Measurements from ENCODE around the gene HTR1D.
A peak's percentile ranks its signal among the peaks of the same experiment; 100 is the strongest.

Gene HTR1D

DNA sequence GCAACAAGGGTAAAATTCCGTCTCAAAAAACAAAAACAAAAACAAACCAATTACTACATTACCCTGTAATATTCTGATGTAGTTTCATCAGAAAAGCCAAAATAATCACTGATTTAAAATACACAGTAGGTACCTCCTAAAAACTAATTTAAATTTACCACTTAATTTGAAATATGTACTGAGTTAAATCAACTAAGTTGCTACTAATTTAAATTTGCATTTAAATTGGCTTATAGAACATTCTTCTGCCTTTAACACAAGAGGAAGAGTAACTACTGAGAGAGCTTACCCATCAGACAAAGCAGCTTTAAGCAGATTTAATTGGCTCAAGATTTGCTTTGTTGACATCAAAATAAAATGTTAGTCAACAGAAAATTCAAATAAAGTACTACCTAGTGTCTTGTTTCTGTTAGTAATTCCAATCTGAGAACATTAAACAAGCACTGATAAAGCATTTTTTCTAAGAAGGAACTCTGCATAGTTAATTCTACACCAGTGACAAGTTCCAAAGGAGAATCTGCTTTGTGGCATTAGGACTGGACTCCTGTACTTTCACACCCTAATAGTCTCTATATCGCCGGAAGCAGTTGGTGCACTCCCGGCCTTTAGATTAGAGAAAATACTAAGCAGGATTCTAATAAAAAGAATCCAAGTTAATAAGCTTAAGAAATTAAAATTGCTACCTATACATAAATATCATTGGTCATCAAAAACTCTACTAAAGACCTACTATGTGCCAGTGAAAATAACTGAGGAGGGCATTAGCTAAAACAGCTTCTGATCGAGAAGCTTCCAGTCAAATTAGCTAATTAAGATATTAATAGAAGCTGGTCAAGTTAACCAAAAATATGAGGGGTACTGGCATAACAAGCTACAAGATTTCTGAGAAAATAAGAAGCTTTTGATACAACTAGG, 57.1 kb downstream of the HTR1D start:
- H3K27me3 Mint-ChIP-seq = no peaks in the 10 kb centered on the region
- H3K9me3 Mint-ChIP-seq = no peaks in the 10 kb centered on the region
- peaks cover 3% of the 10 kb centered on the region for H3K4me1 Mint-ChIP-seq (ENCODE audit: low read depth)
- H3K36me3 Mint-ChIP-seq (ENCODE audit: low read depth) = peaks cover 4% of the 10 kb centered on the region
- no peak overlapping the region for H3K27ac Mint-ChIP-seq
- H3K4me3 Mint-ChIP-seq = no peak overlapping the region

GRCh38 chr1:23156940-23157339, 60.4 kb downstream of the HTR1D start:
- no peaks in the 10 kb centered on the region for H3K9me3 Mint-ChIP-seq
- H3K4me3 Mint-ChIP-seq = no peak overlapping the region
- H3K27me3 Mint-ChIP-seq = no peaks in the 10 kb centered on the region
- peaks cover 8% of the 10 kb centered on the region for H3K36me3 Mint-ChIP-seq (ENCODE audit: low read depth)
- no peaks in the 10 kb centered on the region for H3K4me1 Mint-ChIP-seq (ENCODE audit: low read depth)
- no peak overlapping the region for H3K27ac Mint-ChIP-seq

DNA sequence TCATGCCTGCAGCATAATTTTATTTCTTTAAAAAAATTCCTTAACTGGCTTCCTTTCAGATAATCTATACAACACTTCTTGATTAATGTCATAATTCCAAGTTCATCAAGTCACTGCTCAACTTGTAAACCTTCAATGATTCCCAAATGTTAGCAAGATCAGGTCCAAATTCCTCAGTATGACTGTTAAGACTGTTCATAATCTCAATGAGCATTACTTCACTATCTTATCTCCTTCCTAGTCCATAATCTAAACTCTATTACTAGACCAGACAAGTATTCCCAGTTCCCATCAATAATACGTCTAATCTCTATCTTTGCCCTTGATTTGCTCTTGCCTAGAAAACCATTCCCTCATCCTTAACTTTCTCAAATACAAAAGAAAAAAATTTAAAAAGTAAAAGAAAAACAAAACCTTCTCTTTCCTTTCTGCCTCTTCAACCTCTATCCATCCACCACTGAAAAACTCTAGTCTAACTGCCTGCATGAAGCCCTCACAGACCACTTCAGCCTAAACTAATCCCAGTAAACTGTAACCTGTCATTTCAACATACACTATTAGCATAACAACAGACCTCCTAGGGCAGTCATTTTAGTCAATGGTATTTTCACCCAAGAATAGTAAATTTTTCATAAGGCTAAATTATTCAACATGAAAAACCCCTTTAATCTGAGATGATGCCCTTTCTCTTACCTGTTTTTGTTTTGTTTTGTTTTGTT, 64.2 kb downstream of the HTR1D start:
- H3K27ac Mint-ChIP-seq = no peak overlapping the region
- H3K36me3 Mint-ChIP-seq (ENCODE audit: low read depth) = peaks cover 8% of the 10 kb centered on the region
- no peaks in the 10 kb centered on the region for H3K27me3 Mint-ChIP-seq
- H3K4me3 Mint-ChIP-seq = no peak overlapping the region
- H3K9me3 Mint-ChIP-seq = no peaks in the 10 kb centered on the region
- H3K4me1 Mint-ChIP-seq (ENCODE audit: low read depth) = peaks cover 12% of the 10 kb centered on the region

- H3K27me3 Mint-ChIP-seq = no peaks in the 10 kb centered on the region
- H3K27ac Mint-ChIP-seq = no peak overlapping the region
- H3K36me3 Mint-ChIP-seq (ENCODE audit: low read depth) = peaks cover 4% of the 10 kb centered on the region
- no peaks in the 10 kb centered on the region for H3K9me3 Mint-ChIP-seq
- H3K4me3 Mint-ChIP-seq = no peak overlapping the region
- H3K4me1 Mint-ChIP-seq (ENCODE audit: low read depth) = peaks cover 20% of the 10 kb centered on the region
Measured at GRCh38 chr1:23150742-23151141, 66.6 kb downstream of the HTR1D start.

DNA sequence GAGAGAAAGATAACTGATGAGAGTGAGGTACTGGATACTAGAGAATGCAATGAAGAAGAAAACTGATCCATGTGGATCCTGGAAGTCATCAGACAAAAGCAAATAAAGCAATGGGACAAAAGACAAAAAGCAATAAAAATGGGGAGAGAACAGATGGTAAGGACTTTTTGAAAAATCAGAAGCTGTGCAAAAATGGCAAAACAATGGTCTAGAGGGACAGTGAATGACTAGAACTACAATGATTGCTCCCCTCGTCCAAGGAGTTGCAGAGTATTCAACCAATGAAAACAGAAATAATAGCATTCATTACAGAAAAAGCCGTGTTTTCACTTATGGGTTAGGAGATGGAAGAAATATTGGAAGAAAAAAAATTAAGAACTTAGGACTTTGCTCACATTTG, 67.2 kb downstream of the HTR1D start:
- Mint-ChIP-seq H3K36me3 (ENCODE audit: low read depth) (peaks cover 4% of the 10 kb centered on the region), H3K4me3 (no peak overlapping the region), H3K4me1 (ENCODE audit: low read depth) (peaks cover 20% of the 10 kb centered on the region), H3K27me3 (no peaks in the 10 kb centered on the region), H3K27ac (no peak overlapping the region), H3K9me3 (no peaks in the 10 kb centered on the region)

GRCh38 chr1:23149114-23149513, 68.2 kb downstream of the HTR1D start:
- Mint-ChIP-seq H3K4me3 (no peak overlapping the region), H3K36me3 (ENCODE audit: low read depth) (peaks cover 4% of the 10 kb centered on the region), H3K27ac (peak overlapping the region; percentile 2), H3K9me3 (no peaks in the 10 kb centered on the region), H3K27me3 (no peaks in the 10 kb centered on the region), H3K4me1 (ENCODE audit: low read depth) (peaks cover 20% of the 10 kb centered on the region)

- peaks cover 20% of the 10 kb centered on the region for H3K4me1 Mint-ChIP-seq (ENCODE audit: low read depth)
- H3K27me3 Mint-ChIP-seq = no peaks in the 10 kb centered on the region
- H3K9me3 Mint-ChIP-seq = no peaks in the 10 kb centered on the region
- peak overlapping the region; percentile 56 for H3K27ac Mint-ChIP-seq
- H3K36me3 Mint-ChIP-seq (ENCODE audit: low read depth) = no peaks in the 10 kb centered on the region
- H3K4me3 Mint-ChIP-seq = peak overlapping the region; percentile 40
Measured at GRCh38 chr1:23148084-23148483, 69.2 kb downstream of the HTR1D start.

All from stimulated activated naive CD8-positive, alpha-beta T cell treated with anti-CD3 and anti-CD28 coated beads, Interleukin-15, Interleukin-2, amounts not matched to agents 100 ng/mL and 50 ng/mL, for 24 hours (primary cell).